HG03575 (cell line): ENCODE data around the gene PHF8.

Experiments
- ATAC-seq: cut with Tn5 transposase; IDR thresholded peaks from one replicate; pipeline ENCODE4 v1.9.1; 2021; ENCODE audit not compliant: unreplicated experiment, insufficient number of reproducible peaks, low FRiP score; ENCODE audit errors: extremely low read depth

PHF8 gene

DNA sequence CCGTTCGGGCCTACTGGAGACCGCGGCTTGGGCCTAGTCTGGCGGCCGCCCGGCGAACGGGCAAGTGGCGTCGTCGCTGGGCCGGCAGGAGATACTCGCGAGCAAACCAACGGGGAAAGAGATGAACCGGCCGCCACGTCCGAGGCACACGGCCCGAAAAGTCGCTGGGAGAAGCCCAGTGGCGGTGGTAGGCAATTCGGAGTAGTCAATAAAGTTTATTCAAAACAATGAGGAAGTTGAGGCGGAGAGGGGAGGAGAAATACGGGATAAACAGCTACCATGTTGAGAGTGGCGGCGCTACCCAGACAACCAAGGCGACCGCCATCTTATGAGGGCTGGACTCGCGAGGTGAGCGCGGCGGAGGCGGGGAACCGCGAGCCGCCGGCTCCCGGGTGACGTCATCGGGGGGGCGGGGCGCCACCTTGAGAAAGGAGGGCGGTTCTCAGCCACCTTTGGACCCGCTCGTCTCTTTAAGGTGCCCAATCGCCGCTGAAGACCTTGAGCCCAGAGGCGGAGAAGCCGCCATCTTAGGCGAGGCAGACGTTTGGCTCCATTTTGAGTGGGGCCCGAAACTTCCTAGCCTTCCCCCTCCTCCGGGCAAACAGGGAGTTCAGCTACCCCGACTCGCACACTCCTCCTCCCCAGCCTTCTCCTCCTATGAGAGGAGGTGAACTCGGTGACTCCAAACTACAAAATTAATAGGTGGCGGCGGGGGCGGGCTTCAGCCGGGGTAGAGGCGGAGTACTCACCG lies at the start of gene PHF8:
Gene PHF8, minus strand, starts transcription at position 348 of the 751 bp plus-strand sequence. CDS start 1,745 bp downstream, outside the sequence.
- peak; percentile 48 for ATAC-seq

DNA sequence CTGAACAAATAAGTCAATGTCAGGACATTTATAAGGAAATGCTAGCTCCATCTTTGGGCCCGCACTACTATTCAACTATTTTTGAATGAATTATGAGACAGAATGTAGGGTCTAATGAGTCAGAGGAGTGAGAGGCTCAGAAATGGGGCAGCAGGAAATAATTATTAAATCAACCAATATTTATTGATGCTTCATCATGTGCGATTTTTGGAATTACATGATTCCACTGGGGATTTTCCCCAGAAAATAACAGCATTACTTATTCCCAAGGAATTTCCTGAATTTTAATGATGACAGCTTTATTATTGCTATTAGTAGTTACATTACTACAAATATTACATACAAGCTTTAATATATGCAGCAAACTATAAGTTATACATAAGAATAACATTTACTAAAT lies 49.3 kb upstream of the PHF8 start:
- no peak for ATAC-seq

DNA sequence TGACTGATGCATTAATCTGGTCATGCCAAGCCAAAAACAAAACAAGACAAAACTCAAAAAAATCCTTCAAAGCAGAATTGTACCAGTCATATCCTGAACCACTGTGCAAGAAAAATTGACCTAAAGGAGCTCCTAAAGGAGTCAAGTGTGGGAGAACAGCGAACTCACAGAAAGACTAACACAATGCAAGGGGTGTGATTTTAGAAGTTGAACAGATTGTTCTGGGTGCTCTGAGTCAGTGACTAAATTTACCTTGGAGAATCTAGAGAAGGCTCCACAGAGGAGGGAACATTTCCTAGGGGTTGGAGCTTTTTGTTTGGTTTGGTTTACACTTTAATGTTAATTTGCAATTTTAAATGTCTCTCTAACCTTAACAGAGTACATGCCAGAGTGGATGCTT lies 48.9 kb upstream of the PHF8 start:
- no peak for ATAC-seq

DNA sequence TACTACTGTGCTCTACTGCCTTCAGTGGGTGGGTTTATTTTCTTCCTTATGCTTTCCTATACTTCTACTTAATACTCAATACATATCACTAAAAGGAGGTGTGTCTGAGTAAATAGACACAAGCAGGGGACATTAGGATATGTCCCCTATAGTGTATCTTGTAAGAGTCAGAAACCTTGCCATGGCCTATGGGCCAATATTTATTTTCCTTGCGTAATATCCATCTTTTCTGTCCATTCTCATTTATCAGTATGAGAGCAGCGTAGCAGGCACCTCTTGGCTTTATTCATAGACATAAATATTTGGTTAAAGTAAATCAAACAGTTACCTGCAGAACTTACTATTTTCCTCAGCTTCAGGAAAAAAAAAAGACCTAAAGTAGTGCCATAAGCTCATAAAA lies 46.6 kb upstream of the PHF8 start:
- ATAC-seq: no peak

DNA sequence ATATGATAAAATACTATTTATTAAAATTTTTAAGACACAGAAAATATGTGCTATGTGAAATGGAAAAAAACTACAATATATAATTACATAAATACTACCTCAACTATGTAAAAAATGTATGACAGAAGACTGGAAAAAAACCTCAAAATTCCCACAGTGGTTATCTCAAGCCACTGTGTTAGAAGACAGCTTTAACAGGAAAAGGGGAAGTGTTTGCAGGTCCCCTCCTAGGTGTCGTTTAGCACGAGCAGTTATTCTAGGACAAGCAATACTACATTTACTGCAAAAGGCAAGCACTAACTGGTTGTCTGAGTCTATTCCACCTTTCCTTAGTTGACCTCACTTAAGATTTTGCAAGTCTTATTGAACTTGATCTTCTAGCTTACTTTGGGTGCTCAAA lies 44.9 kb upstream of the PHF8 start:
- ATAC-seq: no peak

DNA sequence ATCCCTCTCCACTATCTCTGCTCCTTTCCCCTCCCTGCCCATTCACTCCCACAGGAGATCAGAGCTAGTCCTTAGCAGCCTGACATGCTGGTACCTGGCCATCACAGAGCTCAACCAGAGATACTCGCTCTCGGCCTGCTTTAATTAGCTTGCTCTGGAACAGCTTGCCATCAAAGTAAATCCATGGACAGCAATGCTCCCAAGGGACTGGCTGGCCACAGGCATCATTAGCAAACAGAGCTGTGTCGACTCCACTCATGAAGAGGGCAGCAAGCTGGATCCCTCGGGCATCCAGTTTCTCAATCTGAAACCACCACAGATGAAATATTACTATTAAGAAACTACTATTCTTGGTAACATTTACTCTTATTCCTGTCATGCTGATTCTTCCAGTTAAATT lies 43.4 kb upstream of the PHF8 start:
- no peak for ATAC-seq

DNA sequence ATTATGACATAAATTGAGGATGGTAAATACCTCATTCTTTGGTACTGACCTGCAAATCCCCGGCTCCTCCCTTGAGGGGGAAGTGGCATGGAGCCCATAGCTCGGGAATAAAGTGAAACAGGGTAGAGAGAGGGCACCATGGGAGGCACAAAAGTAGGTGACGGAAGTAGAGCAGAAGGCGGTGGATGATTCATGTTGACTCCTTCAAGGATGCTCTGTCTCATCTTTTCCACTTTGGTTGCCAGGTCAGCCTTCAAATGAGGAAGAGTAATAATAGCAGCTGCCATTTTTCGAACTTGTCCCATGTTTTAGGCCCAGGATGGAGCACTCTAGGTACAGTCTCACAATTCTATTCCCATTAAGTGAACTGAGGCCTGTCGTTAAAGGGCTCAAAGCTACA lies 41.4 kb upstream of the PHF8 start:
- no peak for ATAC-seq

DNA sequence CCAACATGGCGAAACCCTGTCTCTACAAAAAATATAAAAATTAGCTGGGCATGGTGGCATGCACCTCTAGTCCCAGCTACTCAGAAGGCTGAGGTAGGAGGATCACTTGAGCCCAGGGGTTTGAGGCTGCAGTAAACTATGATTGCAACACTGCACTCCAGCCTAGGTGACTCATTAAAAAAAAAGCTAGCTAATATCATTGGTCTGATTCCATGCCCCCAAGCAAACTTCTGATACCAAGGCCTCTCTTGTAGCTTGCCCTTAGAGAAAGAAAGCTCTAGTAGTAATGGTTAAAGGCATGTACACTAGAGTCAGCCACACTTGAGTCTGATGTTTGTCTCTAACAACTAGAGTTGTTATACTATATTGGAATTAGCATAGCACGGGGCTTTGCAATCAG lies 32.6 kb upstream of the PHF8 start:
- ATAC-seq: no peak

DNA sequence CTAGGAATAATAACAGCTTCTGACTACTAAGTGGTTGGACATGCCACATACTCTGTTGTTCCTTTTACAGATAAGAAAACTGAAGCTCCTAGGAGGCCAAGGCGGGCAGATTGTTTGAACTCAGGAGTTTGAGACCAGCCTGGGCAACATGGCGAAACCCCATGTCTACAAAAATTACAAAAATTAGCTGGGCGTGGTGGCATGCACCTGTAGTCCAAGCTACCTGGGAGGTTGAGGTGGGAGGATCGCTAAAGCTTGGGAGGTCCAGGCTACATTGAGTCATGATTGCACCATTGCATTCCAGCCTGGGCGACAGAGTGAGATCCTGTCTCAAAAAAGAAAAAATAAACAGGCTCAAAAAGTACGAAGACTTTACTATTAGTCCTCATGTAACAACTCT lies 30.6 kb upstream of the PHF8 start:
- ATAC-seq: no peak

DNA sequence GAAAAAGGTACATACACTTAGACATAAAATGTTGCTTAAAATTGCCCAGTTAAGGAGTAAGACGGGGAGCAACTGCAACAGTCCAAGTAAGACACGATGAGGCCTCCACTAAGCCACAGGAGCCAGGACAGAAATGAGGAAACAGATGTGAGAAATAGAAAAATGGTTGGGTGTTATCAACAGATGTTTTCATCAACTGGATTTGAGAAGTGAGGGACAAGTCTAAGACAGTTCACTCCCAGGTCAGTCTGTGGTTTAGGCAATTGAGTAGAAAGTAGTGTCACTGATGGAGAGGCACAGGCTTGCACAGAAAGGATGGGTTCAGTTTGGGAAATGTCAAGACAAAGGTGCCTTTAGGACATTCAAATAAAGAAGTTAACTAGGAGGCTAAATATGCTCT lies 23.5 kb upstream of the PHF8 start:
- ATAC-seq: no peak

DNA sequence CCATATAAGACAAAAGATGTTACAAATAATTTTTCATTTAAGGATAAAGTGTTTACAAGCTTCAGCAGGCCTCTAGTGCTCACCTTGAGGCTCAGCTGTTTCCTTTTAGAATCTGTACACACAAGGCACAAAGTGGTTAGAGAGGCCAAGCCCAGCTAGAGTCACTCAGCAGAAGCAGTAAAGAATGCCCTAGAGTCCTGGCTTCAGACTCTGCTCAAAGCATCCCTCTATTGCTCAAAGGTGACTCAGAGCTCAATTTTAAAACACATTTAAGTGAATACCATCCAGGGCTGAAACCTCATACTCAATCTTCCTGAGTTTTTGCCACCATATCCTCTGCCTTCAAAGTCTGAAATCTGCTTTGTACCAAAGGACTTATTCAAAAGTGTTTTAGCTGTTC lies 22.6 kb upstream of the PHF8 start:
- no peak for ATAC-seq

DNA sequence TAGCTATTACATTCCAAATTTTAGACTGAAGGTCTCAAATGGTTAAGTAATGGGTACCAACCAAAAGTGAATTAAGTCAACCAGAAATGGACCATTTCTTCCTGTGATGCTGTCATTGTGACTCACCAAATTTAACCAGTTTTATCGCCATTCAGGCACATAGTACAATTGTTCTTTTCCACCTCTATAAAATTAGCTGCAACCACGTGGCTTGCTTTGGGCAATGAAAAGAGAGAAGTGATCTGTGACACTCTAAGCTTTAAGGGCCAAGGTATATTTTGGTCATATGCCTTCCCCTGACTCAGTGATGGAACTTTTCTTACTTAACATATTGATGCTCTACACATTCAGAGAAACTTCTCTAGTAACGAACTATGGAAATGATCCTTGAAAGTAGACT lies 20.3 kb upstream of the PHF8 start:
- no peak for ATAC-seq

DNA sequence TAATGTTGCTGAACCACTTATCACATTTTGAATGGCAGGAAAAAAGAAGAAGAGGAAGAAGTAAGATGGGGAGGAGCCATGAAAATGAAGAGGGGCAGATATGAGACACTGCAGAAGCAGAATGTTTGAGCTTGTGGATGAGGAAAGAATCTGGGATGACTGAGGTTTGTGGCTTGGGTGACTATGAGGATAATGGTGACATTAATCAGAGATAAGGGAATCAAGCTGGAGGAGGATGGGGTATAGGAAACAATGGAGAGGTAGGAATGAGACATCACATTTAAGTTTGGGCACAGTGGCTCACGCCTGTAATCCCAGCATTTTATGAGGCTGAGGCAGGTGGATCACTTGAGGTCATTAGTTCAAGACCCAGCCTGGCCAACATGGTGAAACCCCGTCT lies 19.1 kb upstream of the PHF8 start:
- no peak for ATAC-seq

DNA sequence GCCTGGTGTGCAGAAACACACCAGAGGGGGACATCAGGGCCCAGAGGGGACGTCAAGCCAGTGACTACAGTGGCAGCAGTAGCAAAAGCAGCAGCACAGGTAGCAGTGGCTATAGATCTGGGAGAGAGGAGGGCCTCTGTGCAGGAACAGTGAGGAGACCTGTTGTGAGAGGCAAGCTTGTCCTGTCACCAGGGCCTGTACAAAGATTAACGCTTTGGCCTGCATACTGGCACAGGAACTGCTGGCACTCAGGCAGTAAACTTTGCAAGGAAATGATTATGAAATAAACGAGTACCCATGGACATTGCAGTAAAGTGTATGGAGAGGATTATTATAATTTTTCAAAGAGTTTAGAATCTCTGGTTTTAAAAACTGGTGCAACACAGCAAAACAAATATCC lies 5.5 kb upstream of the PHF8 start:
- ATAC-seq: no peak

DNA sequence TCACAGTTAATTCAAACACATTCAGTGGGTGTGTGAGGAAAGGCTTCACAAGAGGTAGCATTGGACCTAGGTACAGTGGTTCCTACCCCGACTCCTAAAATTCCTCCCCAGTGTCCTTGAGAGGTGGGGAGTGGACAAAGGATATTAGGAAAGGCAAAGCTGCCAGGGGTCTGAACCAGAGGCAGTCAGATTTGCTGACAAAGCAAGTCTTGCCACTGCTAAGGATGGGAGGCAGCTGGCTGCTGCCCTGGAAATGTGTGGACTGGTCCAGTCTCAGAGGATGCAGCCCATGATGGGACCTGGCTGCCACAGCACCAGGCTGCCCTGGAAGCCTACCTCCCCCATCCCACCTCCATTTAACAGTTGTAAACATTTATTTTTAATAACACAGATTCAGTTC lies 4.1 kb upstream of the PHF8 start:
- ATAC-seq: no peak

DNA sequence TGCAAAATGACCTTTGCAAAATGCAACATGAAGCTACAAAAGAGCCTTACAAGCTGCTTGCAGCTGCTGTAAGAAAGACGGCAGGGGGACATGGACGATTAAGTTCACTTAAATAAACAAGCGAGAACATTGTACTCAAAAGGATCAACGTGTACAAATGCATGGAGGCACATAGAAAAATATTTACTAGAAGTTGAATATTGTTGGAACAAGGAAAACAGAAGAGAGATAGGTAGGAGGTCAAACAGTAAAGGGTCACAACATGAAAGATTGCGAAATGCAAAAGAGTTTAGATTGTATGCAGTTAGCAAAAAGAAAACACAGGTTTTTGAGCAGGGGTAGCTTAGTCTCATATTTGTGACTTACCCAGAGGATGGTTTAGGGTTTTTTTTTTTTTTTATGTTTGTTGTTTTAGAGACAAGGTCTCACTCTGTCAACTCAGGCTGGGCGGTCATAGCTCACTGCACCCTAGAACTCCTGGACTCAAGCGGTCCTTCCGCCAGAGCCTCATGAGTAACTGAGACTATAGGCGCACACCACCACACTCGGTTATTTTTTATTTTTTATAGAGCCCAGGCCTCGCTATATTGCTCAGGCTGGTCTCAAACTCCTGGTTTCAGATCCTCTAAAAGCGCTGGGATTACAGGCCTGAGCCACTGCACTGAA lies 1.4 kb upstream of the PHF8 start:
- ATAC-seq: no peak

DNA sequence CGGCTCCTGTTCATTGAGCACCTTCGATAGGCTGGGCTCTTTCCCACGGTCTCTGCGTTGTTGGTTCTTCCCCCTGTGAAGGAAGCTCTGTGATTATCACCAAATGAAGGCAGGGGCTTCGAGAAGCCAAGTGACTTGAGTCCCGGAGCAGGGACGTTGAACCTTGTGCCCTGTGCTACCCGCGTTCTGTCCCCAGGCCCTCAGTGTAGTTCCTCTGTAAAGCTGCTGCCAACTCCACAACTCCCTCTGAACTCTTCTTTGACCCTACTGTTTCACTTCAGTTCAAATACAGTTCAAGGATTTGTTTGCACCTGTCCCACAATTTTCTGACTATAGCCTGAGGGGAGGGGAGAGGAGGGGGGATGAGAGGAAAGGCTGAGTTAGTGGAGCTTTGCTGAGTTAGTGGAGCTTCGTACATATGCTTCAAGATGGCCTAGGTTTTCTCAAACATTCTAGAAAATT lies 635 bp upstream of the PHF8 start:
- ATAC-seq: no peak

DNA sequence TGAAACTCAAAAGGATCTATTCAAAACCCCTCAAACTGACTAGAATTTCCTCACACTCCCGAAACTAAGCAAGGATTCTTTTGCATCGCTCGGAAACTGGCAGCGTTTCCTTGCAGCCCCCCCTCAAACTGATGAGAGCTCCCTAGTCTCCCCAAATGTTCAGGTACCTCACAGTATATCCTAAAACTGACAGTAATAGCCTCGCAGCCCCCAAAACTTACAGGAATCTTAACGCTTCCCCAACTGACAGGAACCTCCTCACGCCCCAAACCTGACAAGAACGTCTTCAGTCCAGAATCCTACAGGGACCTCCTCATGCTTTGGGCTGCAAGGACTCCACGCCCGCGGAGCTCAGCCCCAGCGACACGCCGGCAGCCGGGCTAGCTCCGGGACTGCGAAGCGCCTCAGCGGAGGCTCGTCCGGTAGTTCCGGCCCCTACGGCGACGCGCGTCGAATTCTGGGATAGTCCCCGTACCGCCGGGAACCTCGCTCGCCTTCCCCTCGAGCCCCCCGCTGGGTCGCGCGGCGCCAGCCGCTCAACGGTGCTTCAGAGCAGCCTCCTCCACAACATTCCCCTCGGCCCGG lies 640 bp downstream of the PHF8 start:
- no peak for ATAC-seq

DNA sequence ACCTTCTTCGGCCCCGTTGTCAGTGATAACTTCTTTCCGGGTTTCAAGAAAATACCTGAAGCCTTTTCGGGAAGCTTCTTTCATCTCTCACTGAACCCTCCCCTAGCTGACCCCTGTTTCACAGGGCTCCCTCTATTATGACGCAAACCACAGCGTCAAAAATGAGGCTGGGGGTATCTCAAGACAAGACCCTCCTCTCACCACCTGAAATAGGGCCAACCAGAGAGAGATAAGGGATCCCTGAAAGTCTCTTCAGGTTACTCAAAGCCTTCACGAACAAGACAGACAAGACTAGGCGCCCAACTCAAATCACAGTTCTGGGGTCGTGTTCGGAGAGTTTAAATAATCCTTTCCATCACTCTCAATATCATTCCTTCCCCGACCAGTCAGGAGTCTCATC lies 1.2 kb downstream of the PHF8 start:
- no peak for ATAC-seq

DNA sequence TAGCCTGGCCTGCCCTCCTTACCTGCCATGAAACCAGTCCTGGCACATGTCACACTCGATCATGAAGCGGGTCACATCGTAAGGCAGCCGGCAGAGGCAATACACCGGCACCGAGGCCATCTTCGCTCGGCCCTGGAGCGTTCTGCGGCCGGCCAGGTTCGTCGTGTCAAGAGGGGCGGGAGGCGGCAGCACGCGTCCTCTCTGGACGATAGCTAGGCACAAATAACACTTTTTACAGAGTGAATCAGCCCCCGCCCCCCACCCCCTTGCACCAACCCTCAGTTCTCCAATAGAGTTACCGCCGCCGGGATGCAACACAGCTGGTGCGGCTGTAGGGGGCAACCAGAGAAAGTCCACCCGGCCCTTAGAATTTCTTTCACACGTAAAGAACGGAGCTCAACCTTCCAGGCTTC lies 1.7 kb downstream of the PHF8 start:
- ATAC-seq: no peak
